CMK (cell line): ENCODE measurements around the gene P4HA2.
"Not testable (repeated sequence)": the region's sequence is repeated elsewhere in the genome, so short reads cannot be mapped to it uniquely, and the experiment has no call there.

ENCODE experiments used
- DNase-seq: peaks from one replicate; pipeline ENCODE4 v3.0.0-alpha.2; 2010; ENCODE audit warnings: low read depth

The P4HA2 gene

DNA sequence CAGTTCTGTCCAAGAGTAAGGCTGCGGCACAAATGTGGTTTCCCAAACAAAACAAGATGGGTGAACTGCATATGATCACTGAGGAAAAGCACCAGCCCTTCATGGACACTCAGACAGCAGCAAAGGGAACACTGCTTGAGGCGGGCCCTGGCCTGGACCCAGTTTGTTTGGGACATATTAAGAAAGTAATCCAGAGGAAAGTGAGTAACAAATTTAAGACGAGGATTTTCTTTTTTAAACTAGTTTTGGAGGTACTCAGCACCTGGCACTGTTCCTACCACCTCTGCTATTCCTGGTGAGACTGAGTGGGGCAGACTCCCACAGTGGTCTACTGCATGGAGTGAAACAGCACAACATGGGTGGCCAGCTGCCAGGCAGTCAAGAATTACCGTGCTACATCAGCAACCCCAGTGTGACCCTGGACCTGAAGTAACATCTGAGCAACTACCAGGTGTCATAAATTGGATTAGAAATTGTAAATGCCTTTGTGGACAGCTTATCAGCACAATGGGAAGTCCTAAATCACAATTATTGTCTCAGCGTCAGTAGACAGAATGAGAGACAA lies 28.5 kb downstream of the P4HA2 start:
- DNase-seq = no peak

DNA sequence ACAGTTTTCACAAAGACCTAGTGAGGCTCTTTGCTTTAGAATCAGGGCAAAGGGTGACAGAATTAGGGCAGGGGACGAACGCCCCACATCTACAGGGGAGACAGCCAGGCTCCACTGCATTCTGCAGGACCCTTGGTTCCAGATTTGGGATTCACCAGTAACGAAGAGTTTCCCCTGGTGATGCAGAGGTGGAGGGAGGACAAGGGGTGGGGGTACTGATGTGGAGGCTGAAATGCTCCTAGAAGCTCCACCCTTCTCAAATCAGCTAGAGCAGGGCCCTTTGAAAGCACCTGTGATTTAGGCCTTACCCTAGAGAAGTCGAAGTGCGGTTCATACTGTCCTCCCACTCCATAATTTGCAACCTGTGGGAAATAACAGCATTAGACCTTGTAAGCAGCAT lies 29.1 kb downstream of the P4HA2 start:
- DNase-seq = no peak

DNA sequence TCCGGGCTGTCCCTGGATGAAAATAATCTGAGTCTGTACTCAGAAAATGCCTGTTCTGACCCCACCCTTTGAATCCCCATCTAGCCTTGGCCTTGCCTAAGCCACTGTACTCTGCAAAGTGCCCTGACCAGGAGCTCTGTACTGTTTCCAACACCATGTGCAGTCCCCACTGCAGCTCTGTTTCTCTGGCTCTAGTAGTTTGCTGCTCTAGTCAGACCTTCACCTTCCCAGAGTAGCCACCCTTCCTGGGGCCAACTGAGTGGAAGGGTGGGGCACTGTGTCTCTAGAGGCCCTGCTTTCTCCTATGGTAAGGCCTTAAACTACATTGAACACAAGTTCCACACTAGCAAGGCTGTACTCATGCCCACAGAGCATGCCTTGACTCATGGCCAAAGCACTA lies 31.9 kb downstream of the P4HA2 start:
- no peak for DNase-seq

DNA sequence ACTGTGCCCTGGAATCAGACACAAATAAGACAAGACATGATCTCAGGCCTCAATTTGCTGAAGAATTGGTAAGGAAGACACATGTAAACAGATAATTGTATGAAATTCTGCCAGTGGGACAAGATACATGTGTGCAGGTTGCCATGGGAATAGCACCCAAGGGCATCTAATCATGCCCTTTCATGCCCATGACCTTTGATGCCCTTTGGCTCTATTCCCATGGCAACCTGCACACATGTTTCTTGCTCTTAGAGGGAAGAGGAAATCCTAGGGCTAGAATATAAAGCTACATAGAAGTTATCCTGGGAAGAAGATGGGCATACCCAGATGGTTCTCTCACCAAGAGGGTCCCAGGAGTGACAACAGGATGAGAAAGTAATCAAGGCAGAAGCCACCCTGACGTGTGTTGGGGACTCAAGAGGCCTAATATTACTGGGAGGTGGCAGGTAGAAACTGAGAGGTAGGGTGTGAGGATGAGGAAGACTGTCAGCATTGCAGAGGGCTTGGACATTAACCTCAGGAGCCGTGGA lies 34.4 kb downstream of the P4HA2 start:
- DNase-seq = no peak

DNA sequence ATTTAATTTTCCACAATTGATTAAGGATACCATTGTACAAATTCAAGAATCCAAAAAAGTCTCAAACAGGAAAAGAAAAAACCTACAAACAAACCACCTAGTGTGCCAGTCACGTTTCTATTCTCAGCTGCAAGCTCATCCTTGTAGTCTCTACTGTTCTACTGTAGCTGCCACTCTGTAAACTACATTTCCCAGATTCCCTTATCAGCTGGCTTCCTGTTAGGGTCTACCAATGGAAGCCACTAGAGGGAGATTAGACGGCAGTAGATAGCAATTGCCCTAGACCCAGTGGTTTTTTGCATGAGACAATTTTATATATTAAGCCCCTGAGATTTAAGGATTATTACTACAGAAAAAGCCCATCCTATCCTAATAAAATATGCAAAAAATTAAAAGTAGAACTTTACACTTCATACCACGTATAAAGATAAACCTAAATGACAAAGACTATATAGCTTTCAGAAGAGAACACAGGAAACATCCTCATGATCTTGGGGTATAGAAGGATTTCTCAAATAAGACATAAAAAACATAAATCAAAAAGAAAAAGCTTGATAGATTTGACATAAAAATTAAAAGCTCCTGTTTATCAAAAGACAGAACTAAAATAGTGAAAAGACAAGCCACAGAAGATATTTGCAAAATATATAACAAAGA lies 37.4 kb downstream of the P4HA2 start:
- DNase-seq = peak; percentile 39

DNA sequence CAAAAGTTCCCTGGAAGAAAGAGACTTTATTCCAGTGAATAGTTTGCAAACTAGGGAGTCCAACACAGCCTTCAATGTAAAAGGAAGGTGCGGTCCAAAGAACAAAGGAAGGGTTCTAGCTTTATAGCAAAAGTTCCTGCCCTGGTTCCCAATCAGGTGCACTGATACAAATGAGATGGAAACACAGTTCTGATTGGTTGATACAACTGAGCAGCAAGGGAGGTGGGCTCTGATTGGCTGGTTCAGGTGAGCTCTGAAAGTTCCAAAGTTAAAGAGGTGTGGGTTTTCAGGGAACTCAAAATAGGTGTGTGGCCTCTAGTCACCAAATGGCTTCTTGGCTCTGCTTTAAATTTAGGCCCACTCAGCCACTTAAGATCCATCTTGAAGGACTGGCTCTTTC lies 43.1 kb downstream of the P4HA2 start:
- no peak for DNase-seq

DNA sequence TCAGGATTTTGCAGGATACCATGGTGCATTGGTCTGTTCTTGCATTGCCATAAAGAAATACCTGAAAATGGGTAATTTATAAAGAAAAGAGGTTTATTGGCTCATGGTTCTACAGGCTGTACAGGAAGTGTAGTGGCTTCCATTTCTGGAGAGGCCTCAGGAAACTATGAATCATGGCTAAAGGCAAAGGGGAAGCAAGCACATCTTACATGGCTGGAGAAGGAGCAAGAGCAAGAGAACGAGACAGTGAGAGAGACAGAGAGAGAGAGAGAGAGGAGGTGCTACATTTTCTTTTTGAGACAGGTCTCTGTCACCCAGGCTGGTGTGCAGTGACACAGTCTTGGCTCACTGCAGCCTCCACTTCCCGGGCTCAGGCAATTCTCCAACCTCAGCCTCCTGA lies 43.9 kb downstream of the P4HA2 start:
- DNase-seq = no peak

DNA sequence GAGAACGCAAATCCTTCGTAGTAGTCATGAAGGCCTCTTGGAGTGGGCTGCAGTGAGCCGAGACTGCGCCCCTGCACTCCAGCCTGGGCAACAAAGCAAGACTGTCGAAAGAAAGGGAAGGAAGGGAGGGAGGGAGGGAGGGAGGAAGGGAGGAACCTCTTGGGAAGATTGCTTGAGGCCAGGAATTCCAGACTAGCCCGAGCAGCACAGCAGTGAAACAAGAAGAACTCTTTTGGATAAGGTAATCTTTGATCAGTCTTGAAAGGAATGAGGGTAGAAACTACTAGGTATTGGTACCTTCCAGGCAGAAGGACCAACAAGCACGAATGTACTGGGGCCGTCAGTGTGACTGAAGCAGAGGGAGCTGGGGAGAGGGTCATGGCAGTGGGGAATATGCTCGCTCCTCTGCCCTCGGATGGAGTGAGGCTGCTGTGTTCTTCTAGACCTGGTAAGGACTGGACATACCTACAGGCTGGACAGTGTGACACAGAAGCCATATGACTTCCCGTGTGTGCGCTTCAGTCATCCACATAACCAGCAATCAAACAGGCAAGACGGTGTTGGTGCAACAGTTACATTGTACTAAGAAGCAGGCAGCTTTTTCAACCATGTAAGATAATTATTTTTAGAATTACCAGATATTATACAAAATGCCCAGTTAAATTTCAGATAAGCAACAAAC lies 45.2 kb downstream of the P4HA2 start:
- no peak for DNase-seq

DNA sequence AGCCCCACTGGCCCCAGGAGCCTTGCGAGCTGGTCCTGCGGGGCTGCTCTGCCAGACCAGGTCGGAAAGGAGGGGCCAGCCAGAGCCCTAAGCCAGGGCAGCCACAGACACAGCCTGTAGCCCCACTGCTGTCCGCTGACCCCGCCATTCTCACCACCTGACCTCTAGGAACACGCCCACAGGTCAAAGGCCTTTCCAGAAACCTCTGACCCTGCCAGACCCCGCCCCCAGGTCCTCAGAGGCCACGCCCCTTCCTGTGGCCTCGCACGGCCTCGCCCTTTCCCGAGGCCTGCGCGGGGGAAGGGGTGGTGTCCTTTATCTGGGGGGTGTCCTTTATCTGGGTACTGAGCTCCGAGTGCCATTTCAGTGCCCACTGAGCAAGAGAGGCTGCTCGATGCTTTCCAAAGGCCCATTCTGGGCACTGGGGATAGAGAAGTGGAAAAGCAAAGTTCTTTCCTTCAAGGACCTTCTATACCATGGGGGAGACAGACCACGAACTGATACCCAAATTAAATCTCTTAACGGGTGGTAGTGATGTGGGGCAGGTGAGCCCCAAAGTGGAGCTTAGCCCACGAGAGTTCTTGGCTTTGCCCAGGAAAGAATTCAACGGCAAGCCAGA lies 46.5 kb downstream of the P4HA2 start:
- DNase-seq = no peak

DNA sequence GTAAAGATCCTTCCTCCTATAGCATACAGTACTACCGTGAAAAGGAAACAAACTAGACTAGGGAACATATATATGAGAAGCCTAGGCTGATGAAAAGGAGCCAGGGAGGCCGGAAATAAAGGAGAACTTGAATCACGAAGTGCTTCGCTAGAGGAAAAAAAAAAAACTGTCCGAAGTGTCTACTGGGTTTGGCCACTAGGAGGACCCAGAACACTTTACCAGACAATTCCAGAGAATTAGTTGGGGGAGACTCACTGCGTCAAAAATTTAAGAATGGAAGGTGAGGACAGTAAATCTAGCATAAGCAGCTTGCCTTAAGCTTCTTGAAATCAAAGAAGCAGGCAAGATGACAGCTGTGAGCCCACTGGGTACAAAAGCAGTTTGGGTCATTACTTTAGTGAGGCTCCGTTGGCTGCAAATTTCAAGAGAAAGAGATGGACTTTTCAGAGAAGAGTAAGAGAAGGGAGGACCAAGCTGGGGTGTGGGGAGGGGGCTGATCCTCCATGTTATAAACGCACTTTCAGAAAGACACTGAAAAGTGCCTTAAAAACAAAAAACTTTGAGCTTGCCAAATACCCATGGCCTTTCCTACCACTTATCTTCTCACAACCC lies 47.4 kb downstream of the P4HA2 start:
- DNase-seq = no peak

DNA sequence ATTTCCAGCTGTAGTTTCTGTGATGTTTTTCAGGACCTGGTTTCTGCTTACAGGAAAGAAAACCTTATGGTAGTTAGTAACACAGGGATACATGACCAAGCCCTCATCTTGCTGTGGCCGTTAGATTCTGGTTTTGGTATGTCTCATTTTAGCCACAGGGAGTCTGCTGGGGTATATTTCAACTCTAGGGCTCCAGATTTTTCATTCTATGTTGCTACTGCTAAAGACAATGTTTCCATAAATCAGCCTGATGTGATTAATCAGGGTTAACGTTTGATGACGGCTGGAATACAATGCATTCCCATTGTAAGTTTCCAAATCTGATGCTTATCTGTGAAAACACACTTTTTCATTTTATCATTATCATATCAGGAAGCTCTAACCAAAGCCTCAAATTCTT lies 48.2 kb downstream of the P4HA2 start:
- DNase-seq = no peak

DNA sequence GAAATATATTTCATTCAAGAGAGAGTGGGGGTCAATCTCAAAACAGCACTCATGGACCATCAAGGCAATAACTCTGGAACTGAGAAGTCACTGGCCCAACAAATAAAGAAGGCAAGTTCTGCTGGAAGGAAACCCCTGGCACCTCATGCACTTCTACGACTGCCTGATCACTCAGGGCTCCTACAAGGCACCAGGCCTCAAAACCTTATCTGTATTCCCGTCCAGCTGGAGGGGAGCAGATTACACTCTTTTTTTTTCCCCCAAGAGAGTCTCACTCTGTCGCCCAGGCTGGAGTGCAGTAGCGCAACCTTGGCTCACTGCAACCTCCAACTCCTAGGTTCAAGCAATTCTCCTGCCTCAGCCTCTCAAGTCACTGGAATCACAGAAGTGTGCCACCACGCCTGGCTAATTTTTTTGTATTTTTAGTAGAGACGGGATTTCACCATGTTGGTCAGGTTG lies 49.9 kb downstream of the P4HA2 start:
- no peak for DNase-seq

DNA sequence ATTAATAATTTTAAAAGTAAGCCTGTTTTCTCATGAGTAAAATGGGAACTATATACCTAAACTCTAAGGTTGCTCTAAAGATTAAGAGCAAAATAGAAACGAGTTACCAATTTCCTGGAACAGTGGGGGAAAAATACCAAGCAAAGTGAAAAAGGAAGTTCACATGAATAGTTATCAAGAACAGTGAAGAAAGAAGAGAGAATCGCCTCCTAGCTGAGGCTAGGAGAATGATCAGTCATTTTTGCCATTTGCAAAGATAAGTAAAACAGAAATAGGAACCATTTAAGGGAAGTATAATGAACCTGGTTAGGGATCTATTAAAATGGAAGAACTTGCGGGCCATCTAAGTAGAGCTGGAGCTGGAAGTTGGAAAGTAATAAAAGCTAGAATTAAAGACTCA lies 50.7 kb downstream of the P4HA2 start:
- no peak for DNase-seq

DNA sequence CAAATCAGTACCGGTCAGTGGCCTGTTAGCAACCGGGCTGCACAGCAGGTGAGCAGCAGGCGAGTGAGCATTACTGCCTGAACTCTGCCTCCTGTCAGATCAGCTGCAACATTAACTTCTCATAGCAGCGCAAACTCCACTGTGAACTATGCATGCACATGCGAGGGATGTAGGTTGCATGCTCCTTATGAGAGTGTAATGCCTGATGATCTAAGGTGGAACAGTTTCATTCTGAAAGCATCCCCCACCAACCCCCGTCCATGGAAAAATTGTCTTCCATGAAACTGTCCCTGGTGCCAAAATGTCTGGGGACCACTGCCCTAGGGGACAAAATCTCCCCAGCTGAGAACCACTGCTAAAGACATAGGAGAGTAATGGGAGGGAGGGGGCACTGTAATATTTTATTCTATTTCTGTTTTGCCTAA lies 51.1 kb downstream of the P4HA2 start:
- no peak for DNase-seq

DNA sequence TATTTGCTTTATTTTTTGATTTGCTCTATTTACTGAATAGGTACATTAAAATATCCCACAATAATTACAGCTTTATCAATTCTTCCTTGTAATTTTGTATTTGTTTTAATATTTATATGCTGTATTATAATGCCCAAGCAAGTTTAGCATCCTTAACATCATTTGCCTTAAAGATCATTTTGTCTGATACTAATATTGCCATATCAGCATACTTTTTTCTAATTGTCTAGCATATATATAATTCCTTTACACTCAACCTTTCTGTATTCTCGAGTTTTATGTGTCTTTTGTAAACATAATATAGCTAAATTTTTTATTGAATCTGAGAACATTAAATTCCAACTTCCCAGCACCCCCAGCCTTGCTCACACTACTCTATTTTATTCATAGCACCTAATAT lies 64.7 kb downstream of the P4HA2 start:
- no peak for DNase-seq

DNA sequence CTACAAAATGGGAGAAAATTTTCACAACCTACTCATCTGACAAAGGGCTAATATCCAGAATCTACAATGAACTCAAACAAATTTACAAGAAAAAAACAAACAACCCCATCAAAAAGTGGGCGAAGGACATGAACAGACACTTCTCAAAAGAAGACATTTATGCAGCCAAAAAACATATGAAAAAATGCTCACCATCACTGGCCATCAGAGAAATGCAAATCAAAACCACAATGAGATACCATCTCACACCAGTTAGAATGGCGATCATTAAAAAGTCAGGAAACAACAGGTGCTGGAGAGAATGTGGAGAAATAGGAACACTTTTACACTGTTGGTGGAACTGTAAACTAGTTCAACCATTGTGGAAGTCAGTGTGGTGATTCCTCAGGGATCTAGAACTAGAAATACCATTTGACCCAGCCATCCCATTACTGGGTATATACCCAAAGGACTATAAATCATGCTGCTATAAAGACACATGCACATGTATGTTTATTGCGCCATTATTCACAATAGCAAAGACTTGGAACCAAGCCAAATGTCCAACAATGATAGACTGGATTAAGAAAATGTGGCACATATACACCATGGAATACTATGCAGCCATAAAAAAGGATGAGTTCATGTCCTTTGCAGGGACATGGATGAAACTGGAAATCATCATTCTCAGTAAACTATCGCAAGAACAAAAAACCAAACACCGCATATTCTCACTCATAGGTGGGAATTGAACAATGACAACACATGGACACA lies 65.9 kb downstream of the P4HA2 start:
- DNase-seq = not testable (repeated sequence)

DNA sequence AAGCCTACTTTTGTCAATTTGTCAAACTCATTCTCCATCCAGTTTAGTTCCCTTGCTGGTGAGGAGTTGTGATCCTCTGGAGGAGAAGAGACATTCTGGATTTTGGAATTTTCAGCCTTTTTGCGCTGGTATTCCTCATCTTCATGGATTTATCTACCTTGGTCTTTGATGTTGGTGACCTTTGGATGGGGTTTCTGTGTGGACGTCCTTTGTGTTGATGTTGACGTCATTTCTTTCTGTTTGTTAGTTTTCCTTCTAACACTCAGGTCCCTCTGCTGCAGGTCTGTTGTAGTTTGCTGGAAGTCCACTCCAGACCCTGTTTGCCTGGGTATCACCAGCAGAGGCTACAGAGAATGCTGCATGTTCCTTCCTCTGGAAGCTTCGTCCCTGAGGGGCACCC lies 71.2 kb downstream of the P4HA2 start:
- no peak for DNase-seq

DNA sequence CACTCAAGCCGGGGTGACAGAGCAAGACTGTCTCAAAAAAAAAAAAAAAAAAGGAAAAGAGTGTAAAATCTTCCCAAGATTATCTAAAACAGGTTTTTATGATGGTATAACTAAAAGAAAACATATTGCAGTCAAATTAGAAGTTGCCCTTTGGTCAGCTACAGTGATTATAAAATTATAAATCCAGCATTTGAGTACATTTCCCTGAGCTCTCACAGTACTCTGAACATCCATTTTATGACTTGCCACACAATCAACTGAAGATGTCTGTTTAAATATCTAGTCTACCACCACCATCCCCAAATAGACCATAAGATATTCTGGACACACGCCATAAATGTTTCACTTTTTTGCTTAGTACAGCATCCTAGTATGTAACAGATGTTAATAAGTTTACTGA lies 77.1 kb downstream of the P4HA2 start:
- no peak for DNase-seq

DNA sequence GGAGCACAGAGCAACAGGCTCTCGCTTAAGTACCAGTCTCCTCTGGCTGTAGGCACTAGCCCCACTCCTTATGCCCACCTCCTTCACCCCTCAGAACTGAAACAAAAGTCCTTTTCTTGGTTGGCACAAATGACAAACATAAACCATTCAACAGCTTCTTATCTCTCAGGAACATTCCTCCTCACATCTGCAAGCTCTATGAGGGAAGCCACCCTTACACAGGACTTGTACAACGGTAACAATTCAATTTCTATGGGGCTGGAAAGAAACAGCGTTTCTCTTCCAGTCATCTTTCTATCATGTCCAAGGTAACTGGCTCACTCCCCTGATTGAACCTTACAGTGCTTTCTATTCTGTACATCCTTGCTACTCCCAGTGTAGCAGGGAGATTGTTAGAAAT lies 80.0 kb downstream of the P4HA2 start:
- DNase-seq = no peak

DNA sequence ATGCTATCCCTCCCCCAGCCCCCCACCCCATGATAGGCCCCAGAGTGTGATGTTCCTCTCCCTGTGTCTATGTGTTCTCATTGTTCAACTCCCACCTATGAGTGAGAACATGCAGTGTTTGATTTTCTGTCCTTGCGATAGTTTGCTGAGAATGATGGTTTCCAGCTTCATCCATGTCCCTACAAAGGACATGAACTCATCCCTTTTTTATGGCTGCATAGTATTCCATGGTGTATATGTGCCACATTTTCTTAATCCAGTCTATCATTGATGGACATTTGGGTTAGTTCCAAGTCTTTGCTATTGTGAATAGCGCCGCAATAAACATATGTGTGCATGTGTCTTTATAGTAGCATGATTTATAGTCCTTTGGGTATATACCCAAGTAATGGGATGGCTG lies 82.3 kb downstream of the P4HA2 start:
- not testable (repeated sequence) for DNase-seq

DNA sequence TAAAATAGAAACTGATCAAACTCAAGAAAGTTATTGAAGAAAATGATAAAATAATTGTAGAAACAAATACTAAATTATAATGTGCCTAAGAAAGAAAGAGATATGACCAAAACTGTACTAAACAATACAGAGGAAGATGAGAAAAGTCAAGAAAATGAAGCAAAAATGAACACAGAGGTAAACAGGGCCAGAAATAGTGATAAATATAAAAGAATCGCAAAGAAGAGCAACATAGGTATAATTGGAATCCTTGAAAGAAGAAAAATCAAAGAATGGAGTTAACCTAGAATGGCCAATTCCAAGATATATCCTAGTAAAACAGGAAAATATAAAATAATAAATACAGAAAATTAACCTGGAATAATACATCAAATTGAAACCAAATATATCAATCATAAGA lies 84.5 kb downstream of the P4HA2 start:
- no peak for DNase-seq

DNA sequence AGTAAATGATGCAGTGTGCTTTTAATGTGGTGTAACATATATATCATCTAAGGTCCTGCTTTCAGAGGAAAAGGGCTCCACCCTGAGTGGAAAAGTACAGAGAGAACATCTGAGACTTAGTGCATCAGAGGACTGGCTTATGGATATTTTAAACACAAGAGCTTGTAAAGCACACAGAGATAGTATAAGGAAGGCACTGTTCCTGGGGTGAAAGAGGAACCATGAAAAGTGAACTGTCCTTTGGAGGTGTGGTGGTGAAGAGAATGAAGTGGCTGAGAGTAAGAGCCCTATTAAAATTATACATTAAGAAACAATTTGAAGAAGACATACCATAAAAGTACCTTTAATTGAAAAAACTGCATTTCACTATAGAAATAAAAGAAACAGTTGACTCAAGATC lies 85.2 kb downstream of the P4HA2 start:
- no peak for DNase-seq
